HG02840 (cell line): Measurements from ENCODE around the gene PPP1R15B.

Experiments used
- ATAC-seq: cut with Tn5 transposase; IDR thresholded peaks from one replicate; pipeline ENCODE4 v1.9.1; 2021; ENCODE audit warnings: mild to moderate bottlenecking, moderate library complexity, moderate number of reproducible peaks; ENCODE audit not compliant: unreplicated experiment, low FRiP score

PPP1R15B gene

DNA sequence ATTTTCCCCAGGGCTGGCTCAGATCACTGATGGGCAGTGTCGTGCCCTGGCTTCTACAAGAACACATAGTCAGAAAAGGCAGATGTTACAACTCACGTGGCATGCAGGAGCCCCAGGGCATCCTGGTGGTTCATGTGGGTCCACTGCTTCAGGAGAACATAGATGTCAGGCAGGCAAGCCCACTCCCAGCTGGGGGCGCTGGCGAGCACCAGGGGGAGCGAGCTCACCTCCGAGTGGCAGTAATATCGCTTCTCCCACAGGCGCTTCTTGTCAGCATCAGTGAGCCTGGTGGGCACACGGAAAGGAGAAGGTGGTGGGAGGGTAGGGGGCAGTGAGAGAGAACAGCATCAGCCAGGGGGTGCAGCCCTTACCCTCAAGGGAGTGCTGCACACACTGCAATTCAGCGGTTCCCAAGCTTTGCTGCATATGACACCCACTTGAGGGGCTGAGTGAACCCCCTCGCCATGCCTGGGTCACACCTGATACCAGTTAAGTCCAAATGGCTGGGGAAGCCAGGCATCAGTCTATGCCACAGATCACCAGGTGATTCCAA is 34.3 kb upstream of the PPP1R15B start:
- ATAC-seq = no peak

DNA sequence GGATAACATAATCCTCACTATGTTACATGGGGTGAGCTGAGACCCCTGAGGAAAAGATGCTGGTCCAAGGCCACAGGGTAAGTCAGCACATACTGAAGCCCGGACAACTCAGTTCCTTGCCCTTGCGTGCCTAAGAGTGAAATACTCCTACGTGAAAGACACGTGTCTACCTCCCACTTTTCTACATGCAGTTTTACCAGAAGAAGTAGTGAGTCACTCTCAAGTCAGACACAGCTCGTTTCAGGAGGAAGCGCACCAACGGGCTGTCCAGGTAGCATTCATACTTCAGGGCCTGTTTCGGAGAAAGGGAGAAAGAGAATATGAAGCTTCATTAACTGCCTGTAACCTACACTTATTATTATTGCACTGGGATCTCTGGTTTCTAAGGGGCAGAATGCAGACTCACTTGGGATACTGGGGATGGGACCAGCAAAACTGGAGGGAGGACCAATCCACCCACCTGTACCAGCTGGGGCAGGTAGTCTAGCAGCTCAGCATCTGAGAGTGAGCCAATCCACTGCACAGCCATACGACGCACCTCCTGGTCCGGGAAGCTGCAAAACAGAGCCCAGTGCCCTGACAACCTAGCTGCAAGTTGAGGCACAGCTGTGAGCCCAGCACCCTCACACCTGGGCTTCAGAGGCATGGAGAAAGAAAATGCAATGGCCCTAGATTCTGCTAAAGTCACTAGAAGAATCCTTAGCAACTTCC is 32.4 kb upstream of the PPP1R15B start:
- no peak for ATAC-seq

- no peak for ATAC-seq
Observed at GRCh38 chr1:204443260-204443619, 31.6 kb upstream of the PPP1R15B start.

GRCh38 chr1:204442376-204443259 is 31.0 kb upstream of the PPP1R15B start:
- ATAC-seq = no peak

DNA sequence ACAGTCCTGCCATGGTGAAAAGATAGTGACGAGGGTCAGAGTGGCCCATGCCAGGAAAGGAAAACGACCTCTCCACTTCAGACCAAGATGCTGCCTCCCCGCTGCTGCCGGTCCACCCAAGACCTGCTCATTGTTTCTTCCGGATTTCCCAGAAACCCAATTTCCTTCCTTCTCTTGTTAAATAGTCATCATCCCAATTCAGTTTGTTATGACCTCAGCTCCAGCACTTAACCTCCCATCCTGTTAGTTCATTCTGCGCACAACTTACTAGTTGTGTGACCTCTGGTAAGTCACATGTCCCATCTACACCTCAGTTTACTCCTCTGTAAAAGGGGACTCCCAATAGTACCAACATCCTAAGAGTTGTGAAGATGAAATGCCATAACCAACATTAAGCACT is 29.9 kb upstream of the PPP1R15B start:
- no peak for ATAC-seq

DNA sequence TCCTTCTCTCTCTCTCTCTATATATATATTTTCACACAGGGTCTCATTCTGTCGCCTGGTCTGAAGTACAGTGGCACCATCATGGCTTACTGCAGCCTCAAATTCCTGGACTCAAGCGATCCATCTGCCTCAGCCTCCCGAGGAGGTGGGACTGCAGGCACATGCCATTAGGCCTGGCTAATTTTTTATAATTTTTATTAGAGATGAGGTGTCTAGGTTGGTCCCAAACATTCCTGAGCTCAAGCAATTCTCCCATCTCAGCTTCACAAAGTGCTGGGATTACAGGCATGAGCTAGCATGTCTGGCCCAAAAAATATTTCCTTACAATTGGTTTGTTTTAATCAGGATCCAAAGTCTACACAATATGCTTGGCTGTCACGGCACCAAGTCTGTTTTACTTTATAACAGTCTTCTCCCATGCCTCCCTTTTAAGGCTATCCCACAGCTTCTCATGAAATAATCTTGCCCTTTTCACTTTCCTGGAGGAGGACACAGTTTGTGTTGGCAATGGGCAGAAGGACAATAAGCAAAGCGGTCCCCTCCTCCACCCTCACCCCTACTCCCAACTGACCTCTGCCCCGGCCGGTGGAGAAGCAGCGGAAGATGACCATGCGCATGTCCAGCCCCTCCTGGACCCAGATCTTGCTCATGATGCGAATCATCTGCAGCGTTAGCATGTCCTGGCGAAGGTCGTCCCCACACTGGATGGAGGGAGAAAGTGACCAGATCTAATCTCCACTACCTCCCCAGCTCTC is 28.2 kb upstream of the PPP1R15B start:
- no peak for ATAC-seq

DNA sequence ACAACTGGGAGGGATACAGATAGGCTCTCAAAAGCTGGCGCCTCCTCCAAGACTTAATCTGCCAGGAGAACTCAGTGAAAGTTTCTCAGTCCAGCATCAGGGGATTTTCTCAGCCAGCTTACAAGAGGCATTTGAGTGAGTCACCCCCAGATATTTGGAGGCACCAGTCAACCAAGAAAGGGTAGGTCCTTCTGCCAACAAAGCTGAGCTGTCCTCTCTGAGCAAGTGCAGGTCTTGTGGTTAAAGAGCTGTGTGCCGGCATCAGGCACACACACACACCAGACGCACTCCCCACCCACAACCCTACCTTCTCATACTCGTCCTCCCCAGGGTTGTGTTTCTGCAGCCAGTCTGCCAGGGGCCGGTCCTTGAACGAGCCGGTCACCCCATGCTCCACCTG is 27.0 kb upstream of the PPP1R15B start:
- ATAC-seq = no peak

DNA sequence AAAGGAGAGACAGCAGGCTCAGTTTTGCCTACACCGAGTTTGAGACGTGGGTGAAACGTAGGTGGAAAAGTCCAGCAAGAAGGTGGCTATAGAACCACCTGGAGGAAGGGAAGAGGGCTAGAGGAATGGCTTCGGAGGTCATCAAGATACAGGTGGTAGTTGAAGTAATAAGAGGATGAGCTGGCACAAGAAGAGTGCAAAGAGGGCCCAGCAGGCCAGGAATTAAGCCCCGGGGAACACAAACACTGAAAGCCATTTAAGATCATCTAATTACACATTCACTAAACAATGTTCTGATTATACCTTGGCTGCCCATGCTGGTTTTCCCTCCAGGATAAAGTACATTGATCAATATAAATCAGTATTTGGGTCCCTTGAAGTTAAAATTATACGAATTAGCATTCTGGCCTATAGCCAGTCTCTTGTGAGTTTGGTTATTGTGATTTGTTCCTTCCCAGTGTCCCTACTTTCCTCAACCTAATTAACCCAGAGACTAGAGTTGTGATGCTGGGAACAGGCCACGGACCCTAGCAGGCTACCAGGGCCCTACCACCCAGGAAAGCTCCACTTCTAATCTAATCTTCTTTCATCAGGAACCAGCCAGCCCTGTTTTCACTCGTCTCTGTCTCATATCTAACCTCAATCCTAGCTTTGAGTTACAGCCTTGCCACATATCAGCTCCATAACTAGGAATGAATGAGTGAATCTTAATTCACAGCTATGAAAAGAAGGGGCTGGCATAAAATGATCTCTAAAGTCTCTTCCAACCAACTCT is 26.4 kb upstream of the PPP1R15B start:
- no peak for ATAC-seq

- ATAC-seq = no peak
Observed at GRCh38 chr1:204435872-204436271, 24.3 kb upstream of the PPP1R15B start.

- ATAC-seq = no peak
Observed at GRCh38 chr1:204435381-204435831, 23.8 kb upstream of the PPP1R15B start.

DNA sequence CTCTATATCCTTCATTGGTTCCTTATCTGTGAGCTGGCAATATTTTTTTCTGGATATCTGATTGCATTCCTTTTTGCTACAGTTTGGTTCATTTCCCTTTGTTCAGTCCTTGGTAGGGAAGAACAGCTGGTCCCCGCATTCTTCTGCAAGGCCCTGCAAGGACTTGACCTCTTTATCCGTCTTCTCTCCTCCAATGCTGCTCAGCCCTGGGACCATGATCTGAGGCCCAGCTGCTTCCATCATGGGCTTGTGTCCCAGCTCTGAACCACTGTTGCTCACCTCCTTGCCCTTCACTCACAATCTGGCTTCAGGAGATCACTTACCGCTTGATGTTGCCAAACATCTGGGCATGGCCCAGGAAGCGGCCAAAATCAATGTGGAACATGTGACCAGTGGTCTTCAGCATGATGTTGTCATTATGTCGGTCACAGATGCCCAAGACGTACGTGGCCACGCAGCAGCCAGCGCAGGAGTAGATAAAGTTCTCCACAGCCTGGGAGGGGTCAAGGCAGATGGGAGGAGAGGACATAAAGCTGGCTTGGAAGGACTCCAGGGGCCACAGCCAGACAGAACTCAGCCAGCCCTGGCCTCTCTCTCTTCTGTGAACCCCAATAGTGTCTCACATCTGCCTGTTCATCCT is 22.6 kb upstream of the PPP1R15B start:
- ATAC-seq = no peak

- ATAC-seq = no peak
Observed at GRCh38 chr1:204432708-204433107, 21.1 kb upstream of the PPP1R15B start.

- no peak for ATAC-seq
Observed at GRCh38 chr1:204431310-204432184, 19.9 kb upstream of the PPP1R15B start.

- ATAC-seq = no peak
Observed at GRCh38 chr1:204429746-204430145, 18.1 kb upstream of the PPP1R15B start.

GRCh38 chr1:204426971-204427701 is 15.5 kb upstream of the PPP1R15B start:
- no peak for ATAC-seq

GRCh38 chr1:204426474-204426873 is 14.9 kb upstream of the PPP1R15B start:
- no peak for ATAC-seq

DNA sequence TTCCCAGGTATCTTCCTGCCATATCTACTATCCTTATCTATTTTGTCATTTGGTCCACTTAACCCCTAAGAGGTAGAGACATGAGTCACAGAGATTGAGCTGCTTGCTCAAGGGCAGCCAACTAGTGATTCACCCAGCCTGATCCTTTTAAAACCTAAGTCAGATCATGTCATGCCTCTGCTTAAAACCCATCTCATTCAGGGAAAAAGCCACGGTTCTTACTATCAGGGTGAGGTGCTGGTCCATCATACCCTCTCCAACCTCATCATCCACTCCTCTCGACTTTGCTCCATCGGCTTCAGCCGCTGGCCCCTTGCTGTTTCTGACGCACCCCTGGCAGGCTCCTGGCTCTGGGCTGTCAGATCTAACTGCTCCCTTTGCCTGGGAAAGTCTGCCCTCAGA is 14.4 kb upstream of the PPP1R15B start:
- no peak for ATAC-seq

GRCh38 chr1:204424621-204425020 is 13.0 kb upstream of the PPP1R15B start:
- no peak for ATAC-seq
